LHCN-M2 (cell line): ENCODE results near the gene NAMPT. TPM values are rescaled to one million over a fixed set of nuclear protein-coding genes. Genes with fewer than 3 reads are reported as not detected.

Experiments used
- total RNA-seq: library from RNA; depleted of rRNA; stranded (reverse); fragments of >200 nt; gene quantifications from 2 replicates; pipeline ENCODE4 v1.2.3, GENCODE V29; 2014; rRNA removed

The NAMPT gene
- total RNA-seq, 1 experiment from 2014 or later, result 285 TPM

Other genes starting within 250 kb of the NAMPT start
- gene SYPL1, start 172.7 kb downstream of the NAMPT start, total RNA-seq, result 79.5 and 88.1 TPM in 2 replicates